Testis (tissue), 2 donors: ENCODE data around the gene KIF5C.

Experiments used
- CTCF ChIP-seq, 3 experiments: fragments of 450-650 bp in 2 of 3; fragments of 200-600 bp in 1 of 3; sonication (generic) in 1 of 3; IDR thresholded peaks; one replicate each; pipeline ENCODE4 v1.5.1; 2016 to 2019; ENCODE audit warnings: antibody characterized with exemption in 3 of 3, mild to moderate bottlenecking in 2 of 3, moderate library complexity in 1 of 3
- POLR2A ChIP-seq: fragments of 450-650 bp; IDR thresholded peaks from one replicate; pipeline ENCODE4 v1.6.1; 2017; ENCODE audit warnings: antibody characterized with exemption, mild to moderate bottlenecking, moderate library complexity

DNA sequence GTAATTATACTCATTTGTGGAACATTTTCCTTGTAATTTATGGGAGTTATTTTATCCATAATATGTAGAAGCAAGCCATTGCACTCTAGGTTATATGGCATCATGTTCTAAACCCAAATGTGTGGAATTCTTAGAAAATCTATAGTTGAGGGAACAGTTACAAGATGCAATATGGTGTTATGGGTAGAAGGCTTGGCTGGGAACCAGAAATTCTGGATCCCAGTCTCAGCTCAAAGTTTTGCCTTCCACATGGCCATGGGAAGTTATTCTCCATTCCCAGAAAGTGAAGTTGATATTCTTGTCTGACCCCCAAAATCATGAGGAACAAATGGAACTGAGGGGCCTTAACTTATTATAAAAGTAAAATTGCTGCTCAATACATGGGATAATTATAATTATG lies 38.0 kb downstream of the KIF5C start:
- TF ChIP-seq CTCF (IDR thresholded peaks at IDR 0.05) = no peak
- no peak for TF ChIP-seq POLR2A
